Trophoblast cell (in vitro differentiated cells and primary cell): ENCODE results near the gene AKIRIN2.
A peak's percentile ranks its signal among the peaks of the same experiment; 100 is the strongest.

Source experiments
- DNase-seq, 2 donors: peaks; one replicate each; pipeline ENCODE4 v3.0.0-alpha.2; 2016
- H2AFZ ChIP-seq: 2 replicates; pipeline ENCODE4 v1.6.1; 2013; ENCODE audit warnings: low read length, moderate library complexity, mild to moderate bottlenecking; ENCODE audit not compliant: insufficient read depth, poor library complexity
- H2AK5ac ChIP-seq: 2 replicates; pipeline ENCODE4 v1.6.1; 2013; ENCODE audit warnings: mild to moderate bottlenecking, low read length
- H2BK120ac ChIP-seq: 2 replicates; pipeline ENCODE4 v1.6.1; 2013; ENCODE audit warnings: low read length, mild to moderate bottlenecking, moderate library complexity; ENCODE audit not compliant: insufficient read depth, poor library complexity
- H2BK12ac ChIP-seq: 2 replicates; pipeline ENCODE4 v1.6.1; 2013; ENCODE audit warnings: mild to moderate bottlenecking, low read length, moderate library complexity
- H2BK5ac ChIP-seq: 2 replicates; pipeline ENCODE4 v1.6.1; 2013; ENCODE audit warnings: low read length, low read depth, moderate library complexity, mild to moderate bottlenecking; ENCODE audit not compliant: poor library complexity
- H3K14ac ChIP-seq: 2 replicates; pipeline ENCODE4 v1.6.1; 2013; ENCODE audit warnings: mild to moderate bottlenecking, low read length
- H3K18ac ChIP-seq: 2 replicates; pipeline ENCODE4 v1.6.1; 2013; ENCODE audit warnings: mild to moderate bottlenecking, low read length
- H3K23ac ChIP-seq: 2 replicates; pipeline ENCODE4 v1.6.1; 2013; ENCODE audit warnings: low read length
- H3K27ac ChIP-seq: 2 replicates; pipeline ENCODE4 v1.5.1; 2013; ENCODE audit warnings: low read depth, mild to moderate bottlenecking, inconsistent platforms, low read length, moderate library complexity
- H3K27me3 ChIP-seq: 2 replicates; pipeline ENCODE4 v1.6.1; 2013; ENCODE audit warnings: inconsistent platforms, mild to moderate bottlenecking, low read length, moderate library complexity; ENCODE audit not compliant: insufficient read depth
- H3K36me3 ChIP-seq, 2 experiments: 1 replicate in 1 of 2; 2 replicates in 1 of 2; pipeline ENCODE4 v1.6.1; 2013; ENCODE audit warnings: low read length in 2 of 2, mild to moderate bottlenecking in 2 of 2, moderate library complexity in 1 of 2; ENCODE audit not compliant: insufficient read depth in 2 of 2, control insufficient read depth in 1 of 2
- H3K4ac ChIP-seq: 2 replicates; pipeline ENCODE4 v1.6.1; 2013; ENCODE audit warnings: low read depth, mild to moderate bottlenecking, low read length, moderate library complexity
- H3K4me1 ChIP-seq, 2 experiments: 1 replicate in 1 of 2; 2 replicates in 1 of 2; pipeline ENCODE4 v1.6.1; 2013; ENCODE audit warnings: low read length in 2 of 2, mild to moderate bottlenecking in 2 of 2, moderate library complexity in 1 of 2; ENCODE audit not compliant: insufficient read depth in 2 of 2, control insufficient read depth in 1 of 2
- H3K4me2 ChIP-seq: 2 replicates; pipeline ENCODE4 v1.6.1; 2013; ENCODE audit warnings: inconsistent platforms, mild to moderate bottlenecking, low read length, moderate library complexity
- H3K4me3 ChIP-seq: 2 replicates; pipeline ENCODE4 v1.5.1; 2013; ENCODE audit warnings: mild to moderate bottlenecking, low read depth, low read length, inconsistent platforms
- H3K79me1 ChIP-seq: one replicate; pipeline ENCODE4 v1.6.1; 2013; ENCODE audit warnings: low read length
- H3K79me2 ChIP-seq: 2 replicates; pipeline ENCODE4 v1.6.1; 2013; ENCODE audit warnings: low read length, mild to moderate bottlenecking; ENCODE audit not compliant: control insufficient read depth, insufficient read depth, poor library complexity
- H3K9ac ChIP-seq: 2 replicates; pipeline ENCODE4 v1.6.1; 2013; ENCODE audit warnings: mild to moderate bottlenecking, low read length
- H3K9me3 ChIP-seq: 2 replicates; pipeline ENCODE4 v1.6.1; 2013; ENCODE audit warnings: low read depth, mild to moderate bottlenecking, control low read depth, inconsistent platforms, low read length; ENCODE audit not compliant: insufficient read depth
- H4K12ac ChIP-seq: 2 replicates; pipeline ENCODE4 v1.6.1; 2013; ENCODE audit warnings: low read depth, mild to moderate bottlenecking, low read length, moderate library complexity
- H4K8ac ChIP-seq: 2 replicates; pipeline ENCODE4 v1.6.1; 2013; ENCODE audit warnings: low read depth, mild to moderate bottlenecking, low read length, moderate library complexity
- H4K91ac ChIP-seq: one replicate; pipeline ENCODE4 v1.6.1; 2013; ENCODE audit warnings: low read depth, mild to moderate bottlenecking, low read length, moderate library complexity
- WGBS: extraction: QIAGEN DNeasy Blood & Tissue Kit; methylation state at CpG from one replicate; pipeline ENCODE4 v1.1.7; 2013; ENCODE audit warnings: missing lambda C conversion rate; ENCODE audit not compliant: insufficient read length, insufficient coverage; ENCODE audit errors: extremely low coverage; 5-methylcytosine and 5-hydroxymethylcytosine counted together

The AKIRIN2 gene

DNA sequence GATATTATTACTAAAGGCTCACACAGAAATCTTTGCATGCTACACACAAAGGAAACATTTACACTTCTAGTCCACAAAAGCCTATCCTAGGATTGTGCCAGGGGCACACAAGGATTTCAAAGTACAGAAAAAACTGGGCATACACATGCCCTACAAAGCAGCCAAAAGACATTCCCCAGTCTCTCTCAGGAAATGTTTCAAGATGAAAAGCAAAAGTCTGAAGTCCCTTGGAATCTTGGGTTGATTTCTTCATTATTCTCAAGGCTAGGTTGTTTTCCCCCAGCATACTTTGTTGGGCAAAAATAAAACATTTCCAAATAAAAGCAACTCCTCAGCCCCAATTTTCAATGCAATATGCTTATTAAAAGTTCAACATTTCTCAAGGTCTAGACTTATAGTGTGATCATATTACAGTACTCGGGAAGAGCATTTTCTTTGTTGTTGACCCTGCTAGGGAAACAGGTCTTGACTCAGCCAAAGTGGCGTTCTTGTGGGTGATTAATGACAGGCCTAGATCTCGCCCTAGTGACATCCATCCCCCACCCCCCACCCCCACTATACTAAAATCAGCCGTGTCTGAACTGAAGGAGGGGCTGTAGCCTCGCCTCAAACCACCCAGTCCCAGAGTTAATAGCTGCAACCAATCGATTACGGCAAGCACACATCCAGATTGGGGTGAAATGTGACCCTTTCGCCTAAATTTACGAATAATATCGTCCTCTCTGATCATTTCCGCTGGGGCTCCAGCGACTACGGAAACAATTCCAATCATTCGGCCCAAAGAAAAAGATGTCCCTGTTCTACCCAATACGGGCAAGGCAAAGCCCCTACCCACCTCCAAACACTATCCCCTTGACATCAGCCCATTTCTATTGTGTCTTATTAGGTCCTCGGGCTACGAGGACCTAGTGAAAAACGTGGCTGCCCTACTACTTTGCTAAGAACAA, 1.4 kb downstream of the AKIRIN2 start:
- peak overlapping the region; percentile 74 for H2BK120ac ChIP-seq
- H3K27ac ChIP-seq: peak overlapping the region; percentile 98
- H3K18ac ChIP-seq: peak overlapping the region; percentile 95
- peaks cover 3 to 4% of the 10 kb centered on the region in 2 experiments for H3K36me3 ChIP-seq
- H3K79me1 ChIP-seq: peaks cover 9% of the 10 kb centered on the region
- peaks cover 0 to 2% of the 10 kb centered on the region in 2 experiments for H3K4me1 ChIP-seq
- peak overlapping the region; percentile 96 for H3K4ac ChIP-seq
- peak; percentile 37 to 57 for DNase-seq
- peak overlapping the region; percentile 87 for H2BK5ac ChIP-seq
- H3K14ac ChIP-seq: peak overlapping the region; percentile 78
- H4K8ac ChIP-seq: peak overlapping the region; percentile 92
- H2AK5ac ChIP-seq: peak overlapping the region; percentile 20
- no peaks in the 10 kb centered on the region for H3K9me3 ChIP-seq
- H2BK12ac ChIP-seq: no peak overlapping the region
- H4K91ac ChIP-seq: peak overlapping the region; percentile 87
- H3K79me2 ChIP-seq: peaks cover 25% of the 10 kb centered on the region
- H2AFZ ChIP-seq: no peak overlapping the region
- no peaks in the 10 kb centered on the region for H3K27me3 ChIP-seq
- no peak overlapping the region for H3K23ac ChIP-seq
- H3K4me3 ChIP-seq: peak overlapping the region; percentile 89
- H3K9ac ChIP-seq: peak overlapping the region; percentile 90
- no CpG with 5 or more reads among the region's 18 CpGs for whole genome bisulfite sequencing
- H3K4me2 ChIP-seq: peak overlapping the region; percentile 80
- H4K12ac ChIP-seq: no peak overlapping the region

- Histone ChIP-seq H3K4ac (no peak overlapping the region), H2BK5ac (no peak overlapping the region), H2AFZ (no peak overlapping the region), H3K9ac (no peak overlapping the region), H3K27me3 (no peaks in the 10 kb centered on the region), H3K36me3 (peaks cover 3 to 4% of the 10 kb centered on the region in 2 experiments), H3K14ac (no peak overlapping the region), H2AK5ac (no peak overlapping the region), H3K4me3 (no peak overlapping the region), H4K91ac (no peak overlapping the region), H3K79me2 (peaks cover 25% of the 10 kb centered on the region), H3K4me1 (peaks cover 0 to 2% of the 10 kb centered on the region in 2 experiments), H4K8ac (no peak overlapping the region), H3K18ac (no peak overlapping the region), H3K23ac (no peak overlapping the region), H3K4me2 (peak overlapping the region; percentile 70), H3K79me1 (peaks cover 9% of the 10 kb centered on the region), H3K9me3 (no peaks in the 10 kb centered on the region), H2BK12ac (no peak overlapping the region), H2BK120ac (no peak overlapping the region), H3K27ac (no peak overlapping the region), H4K12ac (no peak overlapping the region)
- WGBS: no CpG with 5 or more reads among the region's 4 CpGs
- DNase-seq: no peak
Observed at GRCh38 chr6:87699576-87699975, 2.5 kb downstream of the AKIRIN2 start.

DNA sequence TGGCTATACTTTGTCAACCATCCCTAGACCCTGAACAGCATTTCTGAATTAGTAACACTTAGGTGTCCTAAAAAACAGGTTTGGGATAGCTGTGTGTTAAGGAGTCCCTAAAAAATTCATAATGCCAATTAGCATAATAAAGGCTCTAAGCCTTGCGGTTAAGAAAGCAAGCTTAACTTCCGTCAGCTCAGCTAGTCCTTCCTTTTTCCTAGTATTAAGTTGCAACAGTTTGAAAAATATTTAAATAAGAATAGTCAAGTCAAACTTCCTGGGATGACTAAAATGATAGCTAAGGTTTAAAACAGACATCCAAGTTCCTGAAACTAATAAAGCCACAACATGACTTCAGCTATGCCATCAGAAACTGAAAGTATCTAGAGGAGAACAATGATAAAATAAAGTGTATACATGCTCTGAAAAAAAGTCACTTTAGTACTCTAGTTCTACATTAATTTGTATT, 3.5 kb downstream of the AKIRIN2 start:
- Histone ChIP-seq H3K4me2 (peak overlapping the region; percentile 52), H4K91ac (no peak overlapping the region), H4K8ac (no peak overlapping the region), H3K9me3 (no peaks in the 10 kb centered on the region), H3K14ac (no peak overlapping the region), H3K9ac (no peak overlapping the region), H3K27ac (no peak overlapping the region), H3K18ac (no peak overlapping the region), H2BK120ac (no peak overlapping the region), H3K79me2 (peaks cover 25% of the 10 kb centered on the region), H4K12ac (no peak overlapping the region), H3K23ac (no peak overlapping the region), H3K4me1 (peaks cover 0 to 2% of the 10 kb centered on the region in 2 experiments), H3K36me3 (peaks cover 3 to 4% of the 10 kb centered on the region in 2 experiments), H3K27me3 (no peaks in the 10 kb centered on the region), H2BK12ac (no peak overlapping the region), H2BK5ac (no peak overlapping the region), H2AK5ac (no peak overlapping the region), H3K79me1 (peaks cover 9% of the 10 kb centered on the region), H2AFZ (no peak overlapping the region), H3K4me3 (no peak overlapping the region), H3K4ac (no peak overlapping the region)
- no CpG with 5 or more reads among the region's 2 CpGs for WGBS
- DNase-seq: no peak

DNA sequence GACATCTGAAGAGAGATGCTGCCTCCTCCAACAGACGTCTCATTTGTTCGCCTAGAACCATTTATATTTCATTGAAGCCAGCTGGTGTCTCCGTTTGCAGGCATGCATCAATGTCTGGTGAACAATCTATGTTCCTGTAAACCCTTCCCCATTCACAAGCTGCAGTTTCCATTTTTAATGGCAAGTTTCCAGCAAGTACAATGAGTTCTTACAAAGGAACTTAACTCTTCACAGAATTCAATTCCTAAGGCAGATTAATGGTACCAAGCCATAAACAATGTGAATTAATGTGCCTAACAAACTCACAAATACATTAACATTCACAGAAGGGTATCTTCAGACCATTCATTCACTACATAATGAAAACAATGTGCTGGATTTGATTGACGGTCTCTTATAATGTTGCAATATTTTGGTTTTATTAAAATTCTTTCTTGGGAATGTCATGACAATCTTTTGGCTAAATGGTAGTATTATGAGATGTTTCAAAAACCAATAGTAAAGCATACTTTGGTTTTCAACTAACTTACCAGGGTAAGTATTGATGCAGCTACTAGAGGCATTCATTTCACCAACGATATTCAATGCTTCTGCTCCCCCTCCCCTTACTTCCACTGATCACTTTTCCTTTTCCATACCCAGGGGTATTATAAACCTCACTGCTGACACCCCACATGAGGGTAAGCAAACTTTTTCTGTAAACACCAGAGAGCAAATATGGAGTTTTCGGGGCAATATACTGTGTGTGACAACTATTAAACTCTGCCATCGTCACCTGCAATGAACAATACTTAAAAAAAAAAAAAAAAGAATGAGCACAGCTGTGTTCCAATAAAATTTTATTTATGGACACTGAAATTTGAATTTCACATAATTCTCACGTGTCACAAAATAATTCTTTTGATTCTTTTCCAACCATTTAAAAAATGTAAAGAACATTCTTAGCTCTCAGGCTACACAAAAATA, 4.2 kb downstream of the AKIRIN2 start:
- Histone ChIP-seq H4K12ac (no peak overlapping the region), H2BK5ac (no peak overlapping the region), H3K9me3 (no peaks in the 10 kb centered on the region)

More for the DNA sequence above, 4.2 kb downstream of the AKIRIN2 start:
- Histone ChIP-seq H3K18ac (no peak overlapping the region), H3K79me2 (peaks cover 25% of the 10 kb centered on the region), H4K8ac (no peak overlapping the region), H2AK5ac (no peak overlapping the region), H2BK120ac (no peak overlapping the region), H3K36me3 (peaks cover 3 to 6% of the 10 kb centered on the region in 2 experiments), H2AFZ (no peak overlapping the region), H3K27me3 (no peaks in the 10 kb centered on the region), H2BK12ac (no peak overlapping the region), H3K14ac (no peak overlapping the region), H3K4me3 (no peak overlapping the region), H3K23ac (no peak overlapping the region), H3K9ac (no peak overlapping the region), H3K27ac (no peak overlapping the region), H3K4me1 (peaks cover 0 to 2% of the 10 kb centered on the region in 2 experiments), H3K4ac (peak overlapping the region; percentile 98), H4K91ac (no peak overlapping the region), H3K4me2 (peak overlapping the region; percentile 52), H3K79me1 (peaks cover 9% of the 10 kb centered on the region)
- WGBS: no CpG with 5 or more reads among the region's 8 CpGs
- no peak for DNase-seq
